Measurements from ENCODE around the gene PSMF1. TPM values are rescaled to one million over a fixed set of nuclear protein-coding genes. Genes with fewer than 3 reads are reported as not detected.

PSMF1 gene
- total and polyA plus RNA-seq, 2 of the 13 experiments (the other 11 are each of a cell fraction or from before 2014, with no cell fraction given): 82.5 to 86.0 TPM

DNA sequence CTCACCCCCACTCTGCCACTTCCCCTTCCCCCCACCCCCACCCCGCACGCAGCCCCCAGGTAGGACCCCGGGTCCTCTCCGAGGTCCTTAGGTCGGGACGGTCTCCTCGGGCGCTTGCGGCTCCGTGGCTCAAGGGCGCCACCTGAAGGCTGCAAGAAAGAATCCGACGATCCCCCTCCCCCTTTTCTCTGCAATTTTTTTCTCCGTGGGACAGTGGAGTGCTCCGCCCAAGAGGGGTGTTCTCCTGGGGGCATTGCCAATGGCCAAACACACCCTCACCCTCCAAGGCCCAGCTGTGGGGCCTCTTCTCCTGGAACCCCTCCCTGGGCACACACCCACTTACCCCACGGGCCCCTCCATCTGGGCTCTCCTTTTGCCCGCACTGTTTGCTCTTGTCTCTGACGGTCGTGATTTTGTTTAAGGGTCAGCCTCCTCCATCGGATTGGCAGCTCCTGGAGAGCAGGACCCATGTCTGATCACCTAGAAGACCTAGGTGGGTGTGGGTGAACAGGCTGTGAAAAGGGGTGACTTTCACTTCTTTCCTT lies 67.5 kb downstream of the PSMF1 start (continued):
- TF ChIP-seq, protein P1, sequence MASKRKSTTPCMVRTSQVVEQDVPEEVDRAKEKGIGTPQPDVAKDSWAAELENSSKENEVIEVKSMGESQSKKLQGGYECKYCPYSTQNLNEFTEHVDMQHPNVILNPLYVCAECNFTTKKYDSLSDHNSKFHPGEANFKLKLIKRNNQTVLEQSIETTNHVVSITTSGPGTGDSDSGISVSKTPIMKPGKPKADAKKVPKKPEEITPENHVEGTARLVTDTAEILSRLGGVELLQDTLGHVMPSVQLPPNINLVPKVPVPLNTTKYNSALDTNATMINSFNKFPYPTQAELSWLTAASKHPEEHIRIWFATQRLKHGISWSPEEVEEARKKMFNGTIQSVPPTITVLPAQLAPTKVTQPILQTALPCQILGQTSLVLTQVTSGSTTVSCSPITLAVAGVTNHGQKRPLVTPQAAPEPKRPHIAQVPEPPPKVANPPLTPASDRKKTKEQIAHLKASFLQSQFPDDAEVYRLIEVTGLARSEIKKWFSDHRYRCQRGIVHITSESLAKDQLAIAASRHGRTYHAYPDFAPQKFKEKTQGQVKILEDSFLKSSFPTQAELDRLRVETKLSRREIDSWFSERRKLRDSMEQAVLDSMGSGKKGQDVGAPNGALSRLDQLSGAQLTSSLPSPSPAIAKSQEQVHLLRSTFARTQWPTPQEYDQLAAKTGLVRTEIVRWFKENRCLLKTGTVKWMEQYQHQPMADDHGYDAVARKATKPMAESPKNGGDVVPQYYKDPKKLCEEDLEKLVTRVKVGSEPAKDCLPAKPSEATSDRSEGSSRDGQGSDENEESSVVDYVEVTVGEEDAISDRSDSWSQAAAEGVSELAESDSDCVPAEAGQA (IDR thresholded peaks at IDR 0.05; ENCODE audit: low read depth): no peak
- TF ChIP-seq, protein P1 (CRISPR knock-in tag; IDR thresholded peaks at IDR 0.05; ENCODE audit: borderline replicate concordance): no peak
- TF ChIP-seq, protein P2, sequence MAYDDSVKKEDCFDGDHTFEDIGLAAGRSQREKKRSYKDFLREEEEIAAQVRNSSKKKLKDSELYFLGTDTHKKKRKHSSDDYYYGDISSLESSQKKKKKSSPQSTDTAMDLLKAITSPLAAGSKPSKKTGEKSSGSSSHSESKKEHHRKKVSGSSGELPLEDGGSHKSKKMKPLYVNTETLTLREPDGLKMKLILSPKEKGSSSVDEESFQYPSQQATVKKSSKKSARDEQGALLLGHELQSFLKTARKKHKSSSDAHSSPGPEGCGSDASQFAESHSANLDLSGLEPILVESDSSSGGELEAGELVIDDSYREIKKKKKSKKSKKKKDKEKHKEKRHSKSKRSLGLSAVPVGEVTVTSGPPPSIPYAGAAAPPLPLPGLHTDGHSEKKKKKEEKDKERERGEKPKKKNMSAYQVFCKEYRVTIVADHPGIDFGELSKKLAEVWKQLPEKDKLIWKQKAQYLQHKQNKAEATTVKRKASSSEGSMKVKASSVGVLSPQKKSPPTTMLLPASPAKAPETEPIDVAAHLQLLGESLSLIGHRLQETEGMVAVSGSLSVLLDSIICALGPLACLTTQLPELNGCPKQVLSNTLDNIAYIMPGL (CRISPR knock-in tag; IDR thresholded peaks at IDR 0.05; ENCODE audit: borderline replicate concordance in 1 of 2, low read depth in 1 of 2): peak; percentile 62 to 96
- TF ChIP-seq JUN (CRISPR knock-in tag; IDR thresholded peaks at IDR 0.05): no peak
- TF ChIP-seq, protein P3, sequence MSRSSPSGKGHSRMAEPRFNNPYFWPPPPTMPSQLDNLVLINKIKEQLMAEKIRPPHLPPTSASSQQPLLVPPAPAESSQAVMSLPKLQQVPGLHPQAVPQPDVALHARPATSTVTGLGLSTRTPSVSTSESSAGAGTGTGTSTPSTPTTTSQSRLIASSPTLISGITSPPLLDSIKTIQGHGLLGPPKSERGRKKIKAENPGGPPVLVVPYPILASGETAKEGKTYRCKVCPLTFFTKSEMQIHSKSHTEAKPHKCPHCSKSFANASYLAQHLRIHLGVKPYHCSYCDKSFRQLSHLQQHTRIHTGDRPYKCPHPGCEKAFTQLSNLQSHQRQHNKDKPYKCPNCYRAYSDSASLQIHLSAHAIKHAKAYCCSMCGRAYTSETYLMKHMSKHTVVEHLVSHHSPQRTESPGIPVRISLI (CRISPR knock-in tag; IDR thresholded peaks at IDR 0.05; ENCODE audit: borderline replicate concordance): peak; percentile 90
- no peak for TF ChIP-seq ZNF382 (CRISPR knock-in tag; IDR thresholded peaks at IDR 0.05; ENCODE audit: borderline replicate concordance)
- TF ChIP-seq HNRNPL (IDR thresholded peaks at IDR 0.05; ENCODE audit: low read depth, low read length): 0 out of 2 replicates have a peak, but pooled peaks have one; percentile 48
- peak; percentile 78 for TF ChIP-seq KDM3A (CRISPR knock-in tag; IDR thresholded peaks at IDR 0.05; ENCODE audit: low read depth)
- TF ChIP-seq, protein P4, sequence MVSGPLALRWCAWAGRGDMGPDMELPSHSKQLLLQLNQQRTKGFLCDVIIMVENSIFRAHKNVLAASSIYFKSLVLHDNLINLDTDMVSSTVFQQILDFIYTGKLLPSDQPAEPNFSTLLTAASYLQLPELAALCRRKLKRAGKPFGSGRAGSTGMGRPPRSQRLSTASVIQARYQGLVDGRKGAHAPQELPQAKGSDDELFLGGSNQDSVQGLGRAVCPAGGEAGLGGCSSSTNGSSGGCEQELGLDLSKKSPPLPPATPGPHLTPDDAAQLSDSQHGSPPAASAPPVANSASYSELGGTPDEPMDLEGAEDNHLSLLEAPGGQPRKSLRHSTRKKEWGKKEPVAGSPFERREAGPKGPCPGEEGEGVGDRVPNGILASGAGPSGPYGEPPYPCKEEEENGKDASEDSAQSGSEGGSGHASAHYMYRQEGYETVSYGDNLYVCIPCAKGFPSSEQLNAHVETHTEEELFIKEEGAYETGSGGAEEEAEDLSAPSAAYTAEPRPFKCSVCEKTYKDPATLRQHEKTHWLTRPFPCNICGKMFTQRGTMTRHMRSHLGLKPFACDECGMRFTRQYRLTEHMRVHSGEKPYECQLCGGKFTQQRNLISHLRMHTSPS (CRISPR knock-in tag; IDR thresholded peaks at IDR 0.05; ENCODE audit: low read depth): no peak
- TF ChIP-seq CREB1 (IDR thresholded peaks at IDR 0.05): no peak
- TF ChIP-seq CREB1 (CRISPR knock-in tag; IDR thresholded peaks at IDR 0.05): no peak
- TF ChIP-seq, protein P5, sequence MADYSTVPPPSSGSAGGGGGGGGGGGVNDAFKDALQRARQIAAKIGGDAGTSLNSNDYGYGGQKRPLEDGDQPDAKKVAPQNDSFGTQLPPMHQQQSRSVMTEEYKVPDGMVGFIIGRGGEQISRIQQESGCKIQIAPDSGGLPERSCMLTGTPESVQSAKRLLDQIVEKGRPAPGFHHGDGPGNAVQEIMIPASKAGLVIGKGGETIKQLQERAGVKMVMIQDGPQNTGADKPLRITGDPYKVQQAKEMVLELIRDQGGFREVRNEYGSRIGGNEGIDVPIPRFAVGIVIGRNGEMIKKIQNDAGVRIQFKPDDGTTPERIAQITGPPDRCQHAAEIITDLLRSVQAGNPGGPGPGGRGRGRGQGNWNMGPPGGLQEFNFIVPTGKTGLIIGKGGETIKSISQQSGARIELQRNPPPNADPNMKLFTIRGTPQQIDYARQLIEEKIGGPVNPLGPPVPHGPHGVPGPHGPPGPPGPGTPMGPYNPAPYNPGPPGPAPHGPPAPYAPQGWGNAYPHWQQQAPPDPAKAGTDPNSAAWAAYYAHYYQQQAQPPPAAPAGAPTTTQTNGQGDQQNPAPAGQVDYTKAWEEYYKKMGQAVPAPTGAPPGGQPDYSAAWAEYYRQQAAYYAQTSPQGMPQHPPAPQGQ (CRISPR knock-in tag; IDR thresholded peaks at IDR 0.05; ENCODE audit: borderline replicate concordance): no peak
- TF ChIP-seq ZNF788 (CRISPR knock-in tag; IDR thresholded peaks at IDR 0.05; ENCODE audit: borderline replicate concordance): 0 out of 2 replicates have a peak, but pooled peaks have one; percentile 53
- TF ChIP-seq PHF8 (CRISPR knock-in tag; IDR thresholded peaks at IDR 0.05): peak; percentile 47
- TF ChIP-seq SP2 (CRISPR knock-in tag; IDR thresholded peaks at IDR 0.05): peak; percentile 2; the same call in 1 of the 2 replicates
- TF ChIP-seq FOXA1 (IDR thresholded peaks at IDR 0.05): no peak
- TF ChIP-seq FOXA1 (CRISPR knock-in tag; IDR thresholded peaks at IDR 0.05): no peak
